ENCODE measurements around the gene ATP5MC3.

ATP5MC3 gene

DNA sequence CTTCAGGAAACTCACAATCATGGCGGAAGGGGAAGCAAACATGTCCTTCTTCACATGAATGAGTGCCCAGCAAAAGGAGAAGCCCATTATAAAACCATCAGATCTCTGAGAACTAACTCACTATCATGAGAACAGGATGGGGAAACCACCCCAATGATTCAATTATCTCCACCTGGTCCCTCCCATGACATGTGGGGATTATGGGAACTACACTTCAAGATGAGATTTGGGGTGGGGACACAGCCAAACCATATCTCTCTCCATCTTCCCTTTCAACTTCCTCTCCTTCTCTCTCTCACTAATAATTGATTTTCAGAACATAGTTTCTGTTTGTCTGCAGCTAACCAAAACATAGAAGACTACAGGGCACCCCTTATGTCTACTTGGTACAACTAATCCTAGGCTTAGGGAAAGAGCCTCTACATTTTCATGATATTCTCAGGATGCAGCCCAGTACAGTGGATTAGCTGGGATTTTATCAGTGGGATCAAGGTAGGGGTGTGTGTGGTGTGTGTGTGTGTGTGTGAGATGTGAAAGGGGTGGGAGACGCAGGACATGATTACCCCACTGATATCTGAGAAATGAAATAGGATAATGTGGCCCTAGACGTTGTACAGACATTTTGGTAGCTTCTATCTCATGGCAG is 10.7 kb downstream of the ATP5MC3 start:
- Histone ChIP-seq H3K4me2 (ENCODE audit: low read length) (no peak overlapping the region), H3K36me3 (ENCODE audit: control insufficient read depth, insufficient read depth, low read length) (no peaks in the 10 kb centered on the region), H3K9me3 (ENCODE audit: control insufficient read depth, low read length) (no peaks in the 10 kb centered on the region), H3K4me3 (ENCODE audit: low read depth, low read length) (no peak overlapping the region), H3K27ac (no peak overlapping the region), H3K4me1 (peaks cover 2% of the 10 kb centered on the region), H3K27me3 (ENCODE audit: control insufficient read depth, insufficient read depth, low read length) (no peaks in the 10 kb centered on the region), H3K79me2 (peaks cover 15% of the 10 kb centered on the region), H2AFZ (no peak overlapping the region), H3K9ac (no peak overlapping the region)
- TF ChIP-seq, protein P1, sequence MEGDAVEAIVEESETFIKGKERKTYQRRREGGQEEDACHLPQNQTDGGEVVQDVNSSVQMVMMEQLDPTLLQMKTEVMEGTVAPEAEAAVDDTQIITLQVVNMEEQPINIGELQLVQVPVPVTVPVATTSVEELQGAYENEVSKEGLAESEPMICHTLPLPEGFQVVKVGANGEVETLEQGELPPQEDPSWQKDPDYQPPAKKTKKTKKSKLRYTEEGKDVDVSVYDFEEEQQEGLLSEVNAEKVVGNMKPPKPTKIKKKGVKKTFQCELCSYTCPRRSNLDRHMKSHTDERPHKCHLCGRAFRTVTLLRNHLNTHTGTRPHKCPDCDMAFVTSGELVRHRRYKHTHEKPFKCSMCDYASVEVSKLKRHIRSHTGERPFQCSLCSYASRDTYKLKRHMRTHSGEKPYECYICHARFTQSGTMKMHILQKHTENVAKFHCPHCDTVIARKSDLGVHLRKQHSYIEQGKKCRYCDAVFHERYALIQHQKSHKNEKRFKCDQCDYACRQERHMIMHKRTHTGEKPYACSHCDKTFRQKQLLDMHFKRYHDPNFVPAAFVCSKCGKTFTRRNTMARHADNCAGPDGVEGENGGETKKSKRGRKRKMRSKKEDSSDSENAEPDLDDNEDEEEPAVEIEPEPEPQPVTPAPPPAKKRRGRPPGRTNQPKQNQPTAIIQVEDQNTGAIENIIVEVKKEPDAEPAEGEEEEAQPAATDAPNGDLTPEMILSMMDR (IDR thresholded peaks at IDR 0.05), result no peak

DNA sequence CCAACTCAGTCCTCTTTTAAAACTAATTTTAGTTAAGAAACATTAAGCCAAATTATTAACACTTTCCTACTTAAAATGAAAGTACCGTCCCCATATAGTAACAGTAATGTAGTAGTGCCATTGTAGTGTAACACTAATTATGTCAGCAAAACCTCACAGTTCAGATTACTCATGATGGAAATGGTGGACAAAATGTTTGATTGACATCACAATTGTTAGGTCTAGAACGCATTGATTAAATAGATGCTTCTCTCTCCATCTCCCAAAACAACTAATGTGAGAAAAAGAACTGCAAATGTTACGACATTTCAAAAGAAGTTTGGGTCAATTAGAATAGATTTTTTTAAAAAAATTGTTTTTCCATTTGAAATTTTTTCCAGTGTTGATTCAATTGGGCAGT is 12.3 kb downstream of the ATP5MC3 start:
- H3K4me1 ChIP-seq, result peaks cover 2% of the 10 kb centered on the region
- H3K4me3 ChIP-seq (ENCODE audit: low read depth, low read length), result peak overlapping the region; percentile 97
- peaks cover 17% of the 10 kb centered on the region for H3K79me2 ChIP-seq
- H3K27me3 ChIP-seq (ENCODE audit: control insufficient read depth, insufficient read depth, low read length), result no peaks in the 10 kb centered on the region
- H3K9ac ChIP-seq, result no peak overlapping the region
- H3K36me3 ChIP-seq (ENCODE audit: control insufficient read depth, insufficient read depth, low read length), result no peaks in the 10 kb centered on the region
- H3K4me2 ChIP-seq (ENCODE audit: low read length), result no peak overlapping the region
- H2AFZ ChIP-seq, result no peak overlapping the region
- TF ChIP-seq, protein P1 (IDR thresholded peaks at IDR 0.05), result no peak
- no peak overlapping the region for H3K27ac ChIP-seq
- no peaks in the 10 kb centered on the region for H3K9me3 ChIP-seq (ENCODE audit: control insufficient read depth, low read length)

DNA sequence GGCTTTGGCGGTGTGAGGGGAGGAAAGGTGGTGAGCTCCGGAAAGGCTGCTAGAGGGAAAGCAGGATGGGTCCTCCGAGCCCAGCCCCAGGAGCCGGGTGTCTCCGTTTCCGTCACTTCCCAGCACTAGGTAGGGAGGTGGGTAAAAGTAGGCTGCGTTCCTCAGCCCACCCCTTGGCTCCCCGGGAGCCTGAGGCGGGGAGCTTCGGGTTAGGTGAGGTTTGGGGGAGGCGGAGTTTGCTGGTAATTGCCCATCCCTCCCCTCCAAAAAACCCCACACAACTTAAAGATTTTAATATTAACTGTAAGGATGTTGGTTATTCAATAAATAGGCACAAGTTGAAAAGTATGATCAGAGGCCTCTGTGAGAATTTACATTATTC is 13.0 kb downstream of the ATP5MC3 start:
- H3K27ac ChIP-seq, result peak overlapping the region; percentile 89
- no peaks in the 10 kb centered on the region for H3K36me3 ChIP-seq (ENCODE audit: control insufficient read depth, insufficient read depth, low read length)
- H3K9ac ChIP-seq, result no peak overlapping the region
- H3K27me3 ChIP-seq (ENCODE audit: control insufficient read depth, insufficient read depth, low read length), result no peaks in the 10 kb centered on the region
- TF ChIP-seq, protein P1 (IDR thresholded peaks at IDR 0.05), result no peak
- peak overlapping the region; percentile 97 for H3K4me3 ChIP-seq (ENCODE audit: low read depth, low read length)
- peaks cover 2% of the 10 kb centered on the region for H3K4me1 ChIP-seq
- peaks cover 14% of the 10 kb centered on the region for H3K79me2 ChIP-seq
- no peaks in the 10 kb centered on the region for H3K9me3 ChIP-seq (ENCODE audit: control insufficient read depth, low read length)
- peak overlapping the region; percentile 76 for H2AFZ ChIP-seq
- H3K4me2 ChIP-seq (ENCODE audit: low read length), result peak overlapping the region; percentile 91

DNA sequence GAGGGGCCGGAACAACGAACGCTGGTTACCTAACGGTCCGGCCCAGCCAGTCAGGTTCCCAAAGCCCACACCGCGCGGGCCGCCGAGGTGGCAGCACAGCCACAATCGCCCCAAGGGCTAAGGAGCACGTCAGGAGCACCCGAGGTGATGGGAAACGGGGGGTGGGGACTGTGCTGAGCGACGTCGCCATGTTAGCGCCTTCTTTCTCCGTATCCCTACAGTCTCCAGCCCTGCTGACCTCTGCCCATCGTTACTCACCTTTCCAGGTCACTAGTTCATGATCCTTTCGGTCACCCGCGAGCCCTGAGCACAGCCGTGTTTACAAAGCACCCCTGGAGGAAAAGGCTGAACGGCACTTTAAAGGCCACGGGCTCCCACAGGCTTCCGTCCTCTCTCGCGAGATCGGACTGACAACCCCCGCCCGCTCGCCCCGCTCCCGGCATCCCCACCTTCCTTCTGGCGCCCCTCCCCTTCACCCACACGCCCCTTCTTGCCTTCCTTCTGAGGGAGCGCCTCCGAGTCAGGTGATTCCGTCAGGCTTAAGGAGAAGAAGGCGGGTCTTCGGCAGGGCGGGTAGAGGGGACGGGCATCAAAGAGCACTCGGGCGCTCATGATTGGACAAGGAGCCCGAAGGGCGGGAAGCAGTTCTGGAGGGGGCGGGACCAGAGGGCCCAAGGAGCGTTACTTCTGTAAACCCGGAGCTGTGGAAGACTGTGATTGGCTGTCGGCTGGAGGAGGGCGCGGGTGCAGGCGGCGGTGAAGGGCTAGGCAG is 13.5 kb downstream of the ATP5MC3 start, which contains the start of gene ATF2:
Gene ATF2, minus strand, starts transcription at position 412 of the 772 bp plus-strand sequence. CDS start 31,760 bp downstream, outside the sequence.
- H3K27me3 ChIP-seq (ENCODE audit: control insufficient read depth, insufficient read depth, low read length), result no peaks in the 10 kb centered on the region
- H3K79me2 ChIP-seq, result peaks cover 17% of the 10 kb centered on the region
- no peaks in the 10 kb centered on the region for H3K36me3 ChIP-seq (ENCODE audit: control insufficient read depth, insufficient read depth, low read length)
- H3K9ac ChIP-seq, result peak within 1 kb of the TSS; percentile 86
- H2AFZ ChIP-seq, result peak within 1 kb of the TSS; percentile 92
- H3K4me1 ChIP-seq, result peaks cover 2% of the 10 kb centered on the region
- no peaks in the 10 kb centered on the region for H3K9me3 ChIP-seq (ENCODE audit: control insufficient read depth, low read length)
- peak within 1 kb of the TSS; percentile 97 for H3K4me3 ChIP-seq (ENCODE audit: low read depth, low read length)
- peak within 1 kb of the TSS; percentile 89 for H3K27ac ChIP-seq
- TF ChIP-seq, protein P1 (IDR thresholded peaks at IDR 0.05), result no peak
- H3K4me2 ChIP-seq (ENCODE audit: low read length), result peak within 1 kb of the TSS; percentile 91

Measured in parathyroid adenoma (tissue), 2 donors.